RWPE2 (cell line): ENCODE results near the gene RAPGEF3.

Experiments used
- ATAC-seq: fragments of 200-7000 bp; cut with Tn5 transposase; 3 replicates; pipeline ENCODE4 v1.9.1; 2021; ENCODE audit warnings: low read depth
- DNase-seq: peaks from one replicate; pipeline ENCODE4 v3.0.0-alpha.2; 2020; ENCODE audit warnings: low spot score
- H3K27ac ChIP-seq: fragments of 450-650 bp; 2 replicates; pipeline ENCODE4 v1.5.1; 2017; ENCODE audit warnings: mild to moderate bottlenecking; ENCODE audit not compliant: poor library complexity, severe bottlenecking
- H3K27me3 ChIP-seq: fragments of 250-450 bp; sonication (Bioruptor Pico); 2 replicates; pipeline ENCODE4 v1.5.1; 2021; ENCODE audit warnings: mild to moderate bottlenecking, moderate library complexity; ENCODE audit not compliant: insufficient read depth, poor library complexity, severe bottlenecking
- H3K36me3 ChIP-seq: fragments of 250-450 bp; sonication (Bioruptor Pico); 2 replicates; pipeline ENCODE4 v1.5.1; 2020; ENCODE audit warnings: low read depth, mild to moderate bottlenecking, moderate library complexity
- H3K4me1 ChIP-seq: fragments of 250-450 bp; sonication (Bioruptor Pico); 2 replicates; pipeline ENCODE4 v1.5.1; 2021; ENCODE audit warnings: mild to moderate bottlenecking, moderate library complexity; ENCODE audit not compliant: insufficient read depth, poor library complexity, severe bottlenecking
- H3K4me3 ChIP-seq: fragments of 250-450 bp; sonication (Bioruptor Pico); 2 replicates; pipeline ENCODE4 v1.5.1; 2021; ENCODE audit warnings: mild to moderate bottlenecking, moderate library complexity; ENCODE audit not compliant: severe bottlenecking
- H3K9me3 ChIP-seq: fragments of 250-450 bp; sonication (Bioruptor Pico); 2 replicates; pipeline ENCODE4 v1.5.1; 2021; ENCODE audit warnings: mild to moderate bottlenecking, moderate library complexity; ENCODE audit not compliant: severe bottlenecking
- TF ChIP-seq, protein P1 (sequence below): fragments of 450-650 bp; IDR thresholded peaks from one replicate; pipeline ENCODE4 v1.5.1; 2017; ENCODE audit warnings: mild to moderate bottlenecking, moderate library complexity; ENCODE audit not compliant: poor library complexity, severe bottlenecking

The RAPGEF3 gene

DNA sequence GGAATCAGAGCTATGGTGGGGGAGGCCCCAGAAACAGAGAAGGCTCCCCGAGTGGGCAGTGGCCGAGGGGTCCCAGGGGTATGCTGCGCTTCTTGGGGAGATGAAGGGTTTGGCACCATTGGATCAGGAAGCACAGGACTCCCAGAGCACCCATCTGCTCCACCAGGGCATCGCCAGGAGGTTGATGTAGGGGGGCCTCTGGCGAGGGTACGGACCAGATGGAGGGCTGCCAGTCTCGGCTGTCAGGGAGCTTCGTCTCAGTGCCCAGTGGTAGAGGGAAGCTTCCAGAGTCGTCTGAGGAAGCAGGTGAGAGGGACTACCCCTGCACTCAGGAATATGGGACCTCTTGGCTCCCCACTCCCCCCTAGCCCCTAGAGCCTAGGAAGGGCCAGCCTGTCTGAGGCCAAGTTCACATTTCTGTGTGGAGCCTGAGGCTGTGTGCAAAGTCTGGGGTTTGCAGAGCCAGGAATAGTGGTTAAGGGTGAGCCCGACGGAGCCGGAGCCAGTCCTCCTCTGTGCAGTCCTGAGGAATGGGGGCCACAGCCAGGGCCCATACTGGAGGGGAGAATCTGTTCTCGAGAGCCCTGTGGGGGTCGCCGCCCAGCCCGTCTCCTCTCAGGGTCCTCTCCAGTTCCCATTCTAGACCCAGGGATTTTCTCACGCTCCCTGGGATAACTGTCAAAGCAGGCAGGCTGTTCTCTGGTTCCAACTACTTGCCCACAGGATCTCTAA lies 24.5 kb upstream of the RAPGEF3 start:
- no peaks in the 10 kb centered on the region for H3K27me3 ChIP-seq
- no peaks in the 10 kb centered on the region for H3K9me3 ChIP-seq
- H3K27ac ChIP-seq: peak overlapping the region; percentile 53
- no peak overlapping the region for H3K4me3 ChIP-seq
- peaks cover 20% of the 10 kb centered on the region for H3K4me1 ChIP-seq
- TF ChIP-seq, protein P1, sequence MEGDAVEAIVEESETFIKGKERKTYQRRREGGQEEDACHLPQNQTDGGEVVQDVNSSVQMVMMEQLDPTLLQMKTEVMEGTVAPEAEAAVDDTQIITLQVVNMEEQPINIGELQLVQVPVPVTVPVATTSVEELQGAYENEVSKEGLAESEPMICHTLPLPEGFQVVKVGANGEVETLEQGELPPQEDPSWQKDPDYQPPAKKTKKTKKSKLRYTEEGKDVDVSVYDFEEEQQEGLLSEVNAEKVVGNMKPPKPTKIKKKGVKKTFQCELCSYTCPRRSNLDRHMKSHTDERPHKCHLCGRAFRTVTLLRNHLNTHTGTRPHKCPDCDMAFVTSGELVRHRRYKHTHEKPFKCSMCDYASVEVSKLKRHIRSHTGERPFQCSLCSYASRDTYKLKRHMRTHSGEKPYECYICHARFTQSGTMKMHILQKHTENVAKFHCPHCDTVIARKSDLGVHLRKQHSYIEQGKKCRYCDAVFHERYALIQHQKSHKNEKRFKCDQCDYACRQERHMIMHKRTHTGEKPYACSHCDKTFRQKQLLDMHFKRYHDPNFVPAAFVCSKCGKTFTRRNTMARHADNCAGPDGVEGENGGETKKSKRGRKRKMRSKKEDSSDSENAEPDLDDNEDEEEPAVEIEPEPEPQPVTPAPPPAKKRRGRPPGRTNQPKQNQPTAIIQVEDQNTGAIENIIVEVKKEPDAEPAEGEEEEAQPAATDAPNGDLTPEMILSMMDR: no peak
- DNase-seq: no peak
- no peak for ATAC-seq
- peaks cover 62% of the 10 kb centered on the region for H3K36me3 ChIP-seq

DNA sequence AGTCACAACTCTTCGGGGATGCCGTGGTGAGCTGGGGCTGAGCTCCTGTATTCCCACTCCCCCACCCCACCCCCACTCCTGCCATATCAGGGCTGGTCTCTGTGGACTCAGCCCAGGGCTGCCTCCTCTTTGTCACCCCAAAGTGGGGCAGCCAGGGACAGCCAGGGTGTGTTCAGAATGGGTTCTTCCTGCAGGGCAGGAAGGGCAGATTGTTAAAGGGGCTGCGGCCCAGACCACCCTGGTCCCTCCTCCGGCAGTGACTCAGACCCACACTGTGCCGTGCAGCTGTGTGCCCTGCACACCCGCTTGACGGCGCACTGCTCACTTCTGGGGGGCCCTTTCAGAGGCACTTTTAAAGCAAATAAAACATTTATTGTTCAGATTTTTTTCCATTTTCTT lies 23.7 kb upstream of the RAPGEF3 start:
- DNase-seq (no peak), ATAC-seq (peak; percentile 45)
- Histone ChIP-seq H3K4me3 (no peak overlapping the region), H3K9me3 (no peaks in the 10 kb centered on the region), H3K27ac (peak overlapping the region; percentile 53), H3K36me3 (peaks cover 54% of the 10 kb centered on the region), H3K4me1 (peaks cover 20% of the 10 kb centered on the region), H3K27me3 (no peaks in the 10 kb centered on the region)
- TF ChIP-seq, protein P1: peak; percentile 29

DNA sequence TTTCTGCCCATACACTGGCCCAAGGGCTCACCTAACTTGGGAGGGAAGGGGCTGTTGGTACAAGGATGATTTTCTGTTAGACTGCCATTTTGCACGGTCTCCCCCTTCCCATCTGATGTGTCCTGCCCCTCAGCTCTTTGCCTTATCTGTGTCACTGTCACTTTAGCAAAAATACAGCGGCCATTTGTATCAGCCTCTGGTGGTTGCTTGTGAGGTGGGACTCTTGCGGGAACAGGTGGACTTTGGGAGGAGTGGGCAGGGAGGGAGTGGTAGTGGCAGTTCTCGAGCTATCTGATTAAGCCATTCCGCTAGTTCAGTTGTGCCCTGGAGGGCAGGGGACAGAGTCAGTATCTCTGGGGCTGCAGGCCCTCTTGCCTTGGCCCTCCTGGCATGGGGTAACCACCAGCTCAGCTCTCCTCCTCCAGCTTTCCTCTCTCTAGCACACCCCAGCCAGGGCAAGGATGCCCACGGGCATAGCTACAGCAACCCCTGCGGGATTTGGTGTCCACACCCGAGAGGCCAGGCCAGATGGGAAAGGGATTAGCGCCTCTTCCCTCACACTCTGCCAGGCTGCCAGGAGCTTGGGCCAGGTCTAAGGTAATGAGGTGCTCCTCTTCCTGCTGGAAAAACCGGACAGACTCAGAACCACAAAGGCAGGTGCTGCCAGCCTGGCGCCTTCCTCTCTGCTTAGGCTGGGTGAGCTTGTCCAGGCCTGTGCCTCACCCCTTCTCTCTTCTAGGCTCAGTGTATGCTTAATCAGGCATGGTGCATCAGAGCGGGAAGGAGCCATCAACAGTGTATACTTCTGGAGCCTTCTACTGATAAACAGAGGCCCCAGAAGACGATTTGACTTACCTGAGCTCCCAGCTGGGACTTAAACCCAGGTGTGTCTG lies 23.0 kb upstream of the RAPGEF3 start:
- ATAC-seq (peak; percentile 54), DNase-seq (no peak)
- Histone ChIP-seq H3K36me3 (peaks cover 47% of the 10 kb centered on the region), H3K9me3 (no peaks in the 10 kb centered on the region), H3K4me1 (peaks cover 20% of the 10 kb centered on the region), H3K27ac (peak overlapping the region; percentile 53), H3K27me3 (no peaks in the 10 kb centered on the region), H3K4me3 (no peak overlapping the region)
- TF ChIP-seq, protein P1: no peak

DNA sequence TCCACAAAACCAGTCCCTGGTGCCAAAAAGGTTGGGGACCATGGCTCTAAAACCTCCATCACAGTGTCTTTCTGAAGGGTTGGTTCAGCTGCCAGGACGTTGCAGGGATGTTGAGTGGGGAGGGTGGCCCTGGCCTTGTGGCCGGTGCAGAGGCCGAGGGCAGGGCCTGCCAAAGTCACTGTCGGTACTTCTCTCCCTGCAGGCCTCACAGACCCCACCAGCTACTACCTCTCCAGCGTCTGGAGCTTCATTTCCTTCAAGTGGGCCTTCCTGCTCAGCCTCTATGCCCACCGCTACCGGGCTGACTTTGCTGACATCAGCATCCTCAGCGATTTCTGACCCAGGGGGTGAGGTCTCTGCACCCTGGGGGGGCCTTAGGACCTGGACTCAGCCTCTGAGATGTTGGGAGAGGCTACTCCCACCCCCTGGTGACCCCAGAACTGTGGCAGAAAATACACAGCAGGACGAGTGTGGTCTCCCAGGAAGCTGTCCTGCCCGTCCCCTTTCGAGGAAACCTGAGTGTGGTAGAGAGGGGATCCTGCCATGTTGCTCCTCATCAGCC lies 21.3 kb upstream of the RAPGEF3 start:
- no peaks in the 10 kb centered on the region for H3K9me3 ChIP-seq
- H3K27ac ChIP-seq: no peak overlapping the region
- H3K4me1 ChIP-seq: peaks cover 25% of the 10 kb centered on the region
- H3K4me3 ChIP-seq: no peak overlapping the region
- ATAC-seq (no peak), DNase-seq (no peak)
- peaks cover 30% of the 10 kb centered on the region for H3K36me3 ChIP-seq
- TF ChIP-seq, protein P1: no peak
- H3K27me3 ChIP-seq: no peaks in the 10 kb centered on the region
